Measurements from ENCODE around the gene DRD4. TPM values are rescaled to one million over a fixed set of nuclear protein-coding genes. Genes with fewer than 3 reads are reported as not detected.

DRD4 gene
- total and polyA plus RNA-seq, 2 of the 8 experiments (the other 6 are each of a cell fraction or from before 2014, with no cell fraction given) = 3.4 to 4.9 TPM

DNA sequence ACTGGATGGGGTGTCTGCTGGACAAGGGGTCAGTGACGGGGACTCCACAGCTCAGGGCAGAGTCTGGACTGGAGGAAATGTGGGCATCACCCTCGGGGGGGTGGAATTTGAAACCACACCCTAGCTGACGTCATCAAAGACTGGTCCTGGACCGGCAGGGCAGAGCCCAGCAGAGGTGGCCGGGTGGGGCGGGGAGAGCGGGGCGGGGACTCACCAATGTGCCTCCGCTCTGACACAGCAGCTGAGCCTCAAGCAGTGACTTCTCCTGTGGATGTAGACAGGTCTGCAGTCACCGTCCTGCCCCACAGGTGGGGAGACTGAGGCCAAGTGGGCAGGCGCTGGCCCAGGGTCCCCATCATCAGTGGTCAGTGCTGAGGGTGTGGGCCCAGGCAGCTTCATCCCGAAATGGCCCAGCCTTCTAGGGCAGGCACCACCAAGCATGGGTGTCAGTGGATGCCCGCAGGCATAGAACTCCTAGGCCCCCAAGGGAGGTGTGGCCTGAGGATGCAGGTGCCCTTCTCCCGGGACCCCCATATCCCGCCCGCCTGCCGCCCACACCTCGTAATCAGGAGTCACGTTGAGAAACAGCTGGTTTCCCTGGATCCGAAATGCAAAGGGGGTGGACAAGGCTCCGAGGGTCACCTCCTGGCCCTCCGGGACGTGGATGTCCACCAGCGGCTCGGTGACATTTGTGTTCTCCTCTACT, 12.9 kb upstream of the DRD4 start (continued):
- TF ChIP-seq, protein P1, sequence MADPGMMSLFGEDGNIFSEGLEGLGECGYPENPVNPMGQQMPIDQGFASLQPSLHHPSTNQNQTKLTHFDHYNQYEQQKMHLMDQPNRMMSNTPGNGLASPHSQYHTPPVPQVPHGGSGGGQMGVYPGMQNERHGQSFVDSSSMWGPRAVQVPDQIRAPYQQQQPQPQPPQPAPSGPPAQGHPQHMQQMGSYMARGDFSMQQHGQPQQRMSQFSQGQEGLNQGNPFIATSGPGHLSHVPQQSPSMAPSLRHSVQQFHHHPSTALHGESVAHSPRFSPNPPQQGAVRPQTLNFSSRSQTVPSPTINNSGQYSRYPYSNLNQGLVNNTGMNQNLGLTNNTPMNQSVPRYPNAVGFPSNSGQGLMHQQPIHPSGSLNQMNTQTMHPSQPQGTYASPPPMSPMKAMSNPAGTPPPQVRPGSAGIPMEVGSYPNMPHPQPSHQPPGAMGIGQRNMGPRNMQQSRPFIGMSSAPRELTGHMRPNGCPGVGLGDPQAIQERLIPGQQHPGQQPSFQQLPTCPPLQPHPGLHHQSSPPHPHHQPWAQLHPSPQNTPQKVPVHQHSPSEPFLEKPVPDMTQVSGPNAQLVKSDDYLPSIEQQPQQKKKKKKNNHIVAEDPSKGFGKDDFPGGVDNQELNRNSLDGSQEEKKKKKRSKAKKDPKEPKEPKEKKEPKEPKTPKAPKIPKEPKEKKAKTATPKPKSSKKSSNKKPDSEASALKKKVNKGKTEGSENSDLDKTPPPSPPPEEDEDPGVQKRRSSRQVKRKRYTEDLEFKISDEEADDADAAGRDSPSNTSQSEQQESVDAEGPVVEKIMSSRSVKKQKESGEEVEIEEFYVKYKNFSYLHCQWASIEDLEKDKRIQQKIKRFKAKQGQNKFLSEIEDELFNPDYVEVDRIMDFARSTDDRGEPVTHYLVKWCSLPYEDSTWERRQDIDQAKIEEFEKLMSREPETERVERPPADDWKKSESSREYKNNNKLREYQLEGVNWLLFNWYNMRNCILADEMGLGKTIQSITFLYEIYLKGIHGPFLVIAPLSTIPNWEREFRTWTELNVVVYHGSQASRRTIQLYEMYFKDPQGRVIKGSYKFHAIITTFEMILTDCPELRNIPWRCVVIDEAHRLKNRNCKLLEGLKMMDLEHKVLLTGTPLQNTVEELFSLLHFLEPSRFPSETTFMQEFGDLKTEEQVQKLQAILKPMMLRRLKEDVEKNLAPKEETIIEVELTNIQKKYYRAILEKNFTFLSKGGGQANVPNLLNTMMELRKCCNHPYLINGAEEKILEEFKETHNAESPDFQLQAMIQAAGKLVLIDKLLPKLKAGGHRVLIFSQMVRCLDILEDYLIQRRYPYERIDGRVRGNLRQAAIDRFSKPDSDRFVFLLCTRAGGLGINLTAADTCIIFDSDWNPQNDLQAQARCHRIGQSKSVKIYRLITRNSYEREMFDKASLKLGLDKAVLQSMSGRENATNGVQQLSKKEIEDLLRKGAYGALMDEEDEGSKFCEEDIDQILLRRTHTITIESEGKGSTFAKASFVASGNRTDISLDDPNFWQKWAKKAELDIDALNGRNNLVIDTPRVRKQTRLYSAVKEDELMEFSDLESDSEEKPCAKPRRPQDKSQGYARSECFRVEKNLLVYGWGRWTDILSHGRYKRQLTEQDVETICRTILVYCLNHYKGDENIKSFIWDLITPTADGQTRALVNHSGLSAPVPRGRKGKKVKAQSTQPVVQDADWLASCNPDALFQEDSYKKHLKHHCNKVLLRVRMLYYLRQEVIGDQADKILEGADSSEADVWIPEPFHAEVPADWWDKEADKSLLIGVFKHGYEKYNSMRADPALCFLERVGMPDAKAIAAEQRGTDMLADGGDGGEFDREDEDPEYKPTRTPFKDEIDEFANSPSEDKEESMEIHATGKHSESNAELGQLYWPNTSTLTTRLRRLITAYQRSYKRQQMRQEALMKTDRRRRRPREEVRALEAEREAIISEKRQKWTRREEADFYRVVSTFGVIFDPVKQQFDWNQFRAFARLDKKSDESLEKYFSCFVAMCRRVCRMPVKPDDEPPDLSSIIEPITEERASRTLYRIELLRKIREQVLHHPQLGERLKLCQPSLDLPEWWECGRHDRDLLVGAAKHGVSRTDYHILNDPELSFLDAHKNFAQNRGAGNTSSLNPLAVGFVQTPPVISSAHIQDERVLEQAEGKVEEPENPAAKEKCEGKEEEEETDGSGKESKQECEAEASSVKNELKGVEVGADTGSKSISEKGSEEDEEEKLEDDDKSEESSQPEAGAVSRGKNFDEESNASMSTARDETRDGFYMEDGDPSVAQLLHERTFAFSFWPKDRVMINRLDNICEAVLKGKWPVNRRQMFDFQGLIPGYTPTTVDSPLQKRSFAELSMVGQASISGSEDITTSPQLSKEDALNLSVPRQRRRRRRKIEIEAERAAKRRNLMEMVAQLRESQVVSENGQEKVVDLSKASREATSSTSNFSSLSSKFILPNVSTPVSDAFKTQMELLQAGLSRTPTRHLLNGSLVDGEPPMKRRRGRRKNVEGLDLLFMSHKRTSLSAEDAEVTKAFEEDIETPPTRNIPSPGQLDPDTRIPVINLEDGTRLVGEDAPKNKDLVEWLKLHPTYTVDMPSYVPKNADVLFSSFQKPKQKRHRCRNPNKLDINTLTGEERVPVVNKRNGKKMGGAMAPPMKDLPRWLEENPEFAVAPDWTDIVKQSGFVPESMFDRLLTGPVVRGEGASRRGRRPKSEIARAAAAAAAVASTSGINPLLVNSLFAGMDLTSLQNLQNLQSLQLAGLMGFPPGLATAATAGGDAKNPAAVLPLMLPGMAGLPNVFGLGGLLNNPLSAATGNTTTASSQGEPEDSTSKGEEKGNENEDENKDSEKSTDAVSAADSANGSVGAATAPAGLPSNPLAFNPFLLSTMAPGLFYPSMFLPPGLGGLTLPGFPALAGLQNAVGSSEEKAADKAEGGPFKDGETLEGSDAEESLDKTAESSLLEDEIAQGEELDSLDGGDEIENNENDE (IDR thresholded peaks at IDR 0.05; ENCODE audit: insufficient replicate concordance, low read length) = no peak
- TF ChIP-seq CREB1 (IDR thresholded peaks at IDR 0.05) (no peak), ZNF274 (IDR thresholded peaks at IDR 0.05; ENCODE audit: borderline replicate concordance, extremely low read depth, low read length) (no peak), SAP30 (IDR thresholded peaks at IDR 0.05; ENCODE audit: insufficient read depth, insufficient replicate concordance, low read length) (no peak), SRF (IDR thresholded peaks at IDR 0.05; ENCODE audit: low read depth, low read length) (no peak), CHD1 (IDR thresholded peaks at IDR 0.05; ENCODE audit: low read depth, low read length) (no peak)

All from H1 (cell line).